HEK293 (cell line): Measurements from ENCODE around the gene PADI2.

ENCODE experiments used
- CTCF ChIA-PET: fragments of 350-600 bp; formaldehyde crosslinking; extraction: SDS; loops from one replicate; lab custom pipeline; 2021; ENCODE audit warnings: antibody characterized with exemption; lab: Yijun Ruan, JAX
- POLR2A ChIA-PET: fragments of 300-600 bp; formaldehyde crosslinking; extraction: SDS; loops from one replicate; lab custom pipeline; 2020; ENCODE audit warnings: antibody characterized with exemption, inconsistent platforms; lab: Yijun Ruan, JAX
- H3K27ac ChIP-seq: fragments of 200-500 bp; sonication (Bioruptor generic); 2 replicates; pipeline ENCODE4 v1.5.1; 2014; ENCODE audit warnings: low read depth, low read length, control low read depth, inconsistent platforms; ENCODE audit errors: extremely low read depth
- H3K36me3 ChIP-seq, 2 experiments: fragments of 200-500 bp in 1 of 2; sonication (Bioruptor generic) in 1 of 2; 1 replicate in 1 of 2; 2 replicates in 1 of 2; pipeline ENCODE4 v1.5.1; 2014 to 2017; ENCODE audit warnings: inconsistent platforms in 2 of 2, low read length in 2 of 2; ENCODE audit not compliant: control insufficient read depth in 2 of 2, insufficient read depth in 1 of 2
- H3K4me1 ChIP-seq: fragments of 200-500 bp; sonication (Bioruptor generic); 2 replicates; pipeline ENCODE4 v1.5.1; 2014; ENCODE audit warnings: mild to moderate bottlenecking, low read length, inconsistent platforms; ENCODE audit not compliant: control insufficient read depth, insufficient read depth
- H3K4me3 ChIP-seq: 2 replicates; pipeline ENCODE4 v1.5.1; 2011; ENCODE audit warnings: low read depth, mild to moderate bottlenecking, control low read depth, low read length, moderate library complexity
- H3K9me3 ChIP-seq: fragments of 200-500 bp; sonication (Bioruptor generic); 2 replicates; pipeline ENCODE4 v1.5.1; 2014; ENCODE audit warnings: low read depth, low read length, inconsistent platforms; ENCODE audit not compliant: control insufficient read depth, insufficient read depth
- HOXA7 ChIP-seq: sonication (generic); formaldehyde crosslinking; IDR thresholded peaks from 2 replicates; pipeline ENCODE4 v1.8.1; 2022; ENCODE audit warnings: missing genetic modification reagents, borderline replicate concordance
- PRDM1 ChIP-seq: fragments of 450-650 bp; formaldehyde crosslinking; IDR thresholded peaks from 2 replicates; pipeline ENCODE4; 2016; ENCODE audit warnings: missing biosample characterization, missing genetic modification characterization
- ZBTB1 ChIP-seq: fragments of 450-650 bp; formaldehyde crosslinking; IDR thresholded peaks from 2 replicates; pipeline ENCODE4 v1.5.1; 2016; ENCODE audit warnings: missing biosample characterization, missing genetic modification characterization
- ZFP3 ChIP-seq: fragments of 450-650 bp; formaldehyde crosslinking; IDR thresholded peaks from 2 replicates; pipeline ENCODE4 v1.5.1; 2016; ENCODE audit warnings: low read depth, missing biosample characterization, missing genetic modification characterization
- ZNF146 ChIP-seq: fragments of 450-650 bp; formaldehyde crosslinking; IDR thresholded peaks from 2 replicates; pipeline ENCODE4 v1.5.1; 2016; ENCODE audit warnings: missing biosample characterization, missing genetic modification characterization
- ZNF19 ChIP-seq: fragments of 450-650 bp; formaldehyde crosslinking; IDR thresholded peaks from 2 replicates; pipeline ENCODE4; 2016; ENCODE audit warnings: missing biosample characterization, missing genetic modification characterization, low read depth
- ZNF26 ChIP-seq: fragments of 450-650 bp; formaldehyde crosslinking; IDR thresholded peaks from 2 replicates; pipeline ENCODE4 v1.5.1; 2016; ENCODE audit warnings: missing biosample characterization, missing genetic modification characterization
- ZNF518A ChIP-seq: fragments of 450-650 bp; formaldehyde crosslinking; conservative IDR thresholded peaks from 2 replicates; pipeline ENCODE4 v1.5.1; 2016; ENCODE audit warnings: low read depth, missing biosample characterization, missing genetic modification characterization
- ZNF521 ChIP-seq: fragments of 450-650 bp; formaldehyde crosslinking; IDR thresholded peaks from 2 replicates; pipeline ENCODE4 v1.5.1; 2017; ENCODE audit warnings: missing biosample characterization, mild to moderate bottlenecking, missing genetic modification characterization
- ZNF561 ChIP-seq: fragments of 450-650 bp; IDR thresholded peaks from 2 replicates; pipeline ENCODE4 v1.5.1; 2018; ENCODE audit warnings: missing biosample characterization, missing genetic modification characterization, borderline replicate concordance
- ZNF626 ChIP-seq: fragments of 450-650 bp; sonication (Bioruptor Pico); formaldehyde crosslinking; IDR thresholded peaks from 2 replicates; pipeline ENCODE4 v1.5.1; 2018; ENCODE audit warnings: missing biosample characterization, missing genetic modification characterization, inconsistent platforms
- ZNF654 ChIP-seq: fragments of 450-650 bp; formaldehyde crosslinking; IDR thresholded peaks from 2 replicates; pipeline ENCODE4 v1.5.1; 2016; ENCODE audit warnings: low read depth, missing biosample characterization, missing genetic modification characterization
- ZNF701 ChIP-seq: fragments of 450-650 bp; formaldehyde crosslinking; IDR thresholded peaks from 2 replicates; pipeline ENCODE4 v1.5.1; 2016; ENCODE audit warnings: missing biosample characterization, missing genetic modification characterization
- ZNF843 ChIP-seq: fragments of 450-650 bp; formaldehyde crosslinking; IDR thresholded peaks from 2 replicates; pipeline ENCODE4 v1.5.1; 2016; ENCODE audit warnings: missing biosample characterization, missing genetic modification characterization
- TF ChIP-seq, protein P1 (sequence below): fragments of 450-650 bp; formaldehyde crosslinking; IDR thresholded peaks from 2 replicates; pipeline ENCODE4 v1.5.1; 2017; ENCODE audit warnings: missing biosample characterization, missing genetic modification characterization
- TF ChIP-seq, protein P2 (sequence below): fragments of 450-650 bp; IDR thresholded peaks from 2 replicates; pipeline ENCODE4 v1.5.1; 2018; ENCODE audit warnings: missing biosample characterization, missing genetic modification characterization

PADI2 gene

DNA sequence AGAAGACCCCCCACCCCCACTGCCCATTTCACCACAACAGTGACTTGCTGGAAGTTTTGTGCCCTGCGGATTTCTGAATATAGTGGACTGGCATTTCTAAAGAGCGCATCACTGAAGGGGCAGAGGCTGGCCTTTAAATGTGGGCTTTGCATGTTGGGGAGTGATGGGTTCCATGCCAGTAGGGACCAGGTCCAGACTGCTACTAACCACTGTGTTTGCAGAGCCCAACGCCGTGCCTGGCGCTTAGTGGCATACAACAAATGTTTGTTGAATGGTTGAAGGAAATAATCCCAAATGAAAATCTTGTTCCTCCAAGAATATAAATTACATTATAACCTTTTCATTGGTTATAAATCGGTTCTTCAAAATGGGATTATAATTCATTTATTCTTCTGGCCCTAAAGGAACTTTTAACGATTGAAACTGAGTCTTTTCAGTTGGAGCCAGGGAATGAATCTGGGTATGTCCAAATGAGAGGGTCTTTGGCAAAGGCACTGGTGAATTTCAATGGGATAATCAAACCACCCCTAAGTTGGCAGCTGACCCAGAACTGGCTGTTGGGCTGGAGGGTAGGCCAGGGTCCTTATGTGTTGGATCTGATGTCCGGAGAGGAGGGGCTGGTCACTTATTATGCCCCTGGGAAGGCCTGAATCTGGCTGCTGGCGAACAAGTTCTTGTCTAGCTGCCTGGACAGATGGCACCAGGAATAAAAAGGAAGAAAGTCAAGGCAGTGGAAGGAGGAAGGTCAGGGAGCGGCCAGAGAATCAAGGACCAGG, 51.6 kb downstream of the PADI2 start:
- ChIA-PET POLR2A (no interaction called here), CTCF (no interaction called here)
- TF ChIP-seq PRDM1 (no peak), ZBTB1 (tag by site-specific recombination) (no peak)
- H3K36me3 ChIP-seq, result peaks cover 0 to 5% of the 10 kb centered on the region in 2 experiments; a peak in 1 of 3 replicates
- no peaks in the 10 kb centered on the region for H3K9me3 ChIP-seq
- H3K4me3 ChIP-seq, result no peak overlapping the region
- no peaks in the 10 kb centered on the region for H3K4me1 ChIP-seq
- H3K27ac ChIP-seq, result no peak overlapping the region

DNA sequence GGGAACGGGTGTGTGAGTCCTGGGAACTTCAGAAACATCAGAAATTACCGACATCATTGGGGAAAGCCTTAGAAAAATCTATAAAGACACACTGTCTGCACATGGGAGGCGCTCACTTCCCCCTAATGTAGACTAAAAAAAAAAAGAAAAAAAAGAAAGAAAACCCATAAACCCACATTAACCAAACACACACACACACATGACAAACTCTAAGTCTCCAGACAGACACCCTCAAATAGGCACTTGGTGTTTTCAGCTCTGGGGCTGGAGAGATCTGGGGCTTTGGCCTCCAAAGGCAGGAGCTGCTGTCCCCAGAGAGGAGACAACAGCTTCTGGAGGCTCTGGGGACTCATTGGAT, 52.2 kb downstream of the PADI2 start:
- H3K27ac ChIP-seq, result no peak overlapping the region
- TF ChIP-seq ZNF843 (tag by site-specific recombination) (no peak), ZNF654 (no peak), ZNF26 (no peak), ZNF518A (tag by site-specific recombination) (no peak), ZNF561 (tag by site-specific recombination) (no peak), ZNF701 (no peak), ZNF19 (tag by site-specific recombination) (no peak), ZNF626 (tag by site-specific recombination) (no peak), HOXA7 (no peak), ZNF146 (tag by site-specific recombination) (no peak), ZNF521 (tag by site-specific recombination) (no peak), ZFP3 (no peak)
- TF ChIP-seq, protein P1, sequence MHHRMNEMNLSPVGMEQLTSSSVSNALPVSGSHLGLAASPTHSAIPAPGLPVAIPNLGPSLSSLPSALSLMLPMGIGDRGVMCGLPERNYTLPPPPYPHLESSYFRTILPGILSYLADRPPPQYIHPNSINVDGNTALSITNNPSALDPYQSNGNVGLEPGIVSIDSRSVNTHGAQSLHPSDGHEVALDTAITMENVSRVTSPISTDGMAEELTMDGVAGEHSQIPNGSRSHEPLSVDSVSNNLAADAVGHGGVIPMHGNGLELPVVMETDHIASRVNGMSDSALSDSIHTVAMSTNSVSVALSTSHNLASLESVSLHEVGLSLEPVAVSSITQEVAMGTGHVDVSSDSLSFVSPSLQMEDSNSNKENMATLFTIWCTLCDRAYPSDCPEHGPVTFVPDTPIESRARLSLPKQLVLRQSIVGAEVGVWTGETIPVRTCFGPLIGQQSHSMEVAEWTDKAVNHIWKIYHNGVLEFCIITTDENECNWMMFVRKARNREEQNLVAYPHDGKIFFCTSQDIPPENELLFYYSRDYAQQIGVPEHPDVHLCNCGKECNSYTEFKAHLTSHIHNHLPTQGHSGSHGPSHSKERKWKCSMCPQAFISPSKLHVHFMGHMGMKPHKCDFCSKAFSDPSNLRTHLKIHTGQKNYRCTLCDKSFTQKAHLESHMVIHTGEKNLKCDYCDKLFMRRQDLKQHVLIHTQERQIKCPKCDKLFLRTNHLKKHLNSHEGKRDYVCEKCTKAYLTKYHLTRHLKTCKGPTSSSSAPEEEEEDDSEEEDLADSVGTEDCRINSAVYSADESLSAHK, result no peak
- TF ChIP-seq, protein P2, sequence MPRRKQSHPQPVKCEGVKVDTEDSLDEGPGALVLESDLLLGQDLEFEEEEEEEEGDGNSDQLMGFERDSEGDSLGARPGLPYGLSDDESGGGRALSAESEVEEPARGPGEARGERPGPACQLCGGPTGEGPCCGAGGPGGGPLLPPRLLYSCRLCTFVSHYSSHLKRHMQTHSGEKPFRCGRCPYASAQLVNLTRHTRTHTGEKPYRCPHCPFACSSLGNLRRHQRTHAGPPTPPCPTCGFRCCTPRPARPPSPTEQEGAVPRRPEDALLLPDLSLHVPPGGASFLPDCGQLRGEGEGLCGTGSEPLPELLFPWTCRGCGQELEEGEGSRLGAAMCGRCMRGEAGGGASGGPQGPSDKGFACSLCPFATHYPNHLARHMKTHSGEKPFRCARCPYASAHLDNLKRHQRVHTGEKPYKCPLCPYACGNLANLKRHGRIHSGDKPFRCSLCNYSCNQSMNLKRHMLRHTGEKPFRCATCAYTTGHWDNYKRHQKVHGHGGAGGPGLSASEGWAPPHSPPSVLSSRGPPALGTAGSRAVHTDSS (tag by site-specific recombination), result no peak
- H3K4me1 ChIP-seq, result no peaks in the 10 kb centered on the region
- no peak overlapping the region for H3K4me3 ChIP-seq
- CTCF ChIA-PET, result interaction anchor here (1.0 to 1.5 kb wide), 2 partner anchors 9 to 207 kb away, joined by 6 read pairs; no protein-coding TSS in a partner anchor
- H3K9me3 ChIP-seq, result no peaks in the 10 kb centered on the region
- POLR2A ChIA-PET, result no interaction called here
- peaks cover 0 to 5% of the 10 kb centered on the region in 2 experiments; a peak in 1 of 3 replicates for H3K36me3 ChIP-seq
